ENCODE results near the gene TMTC1.

TMTC1 gene

GRCh38 chr12:29780084-29780483, 3.7 kb downstream of the TMTC1 start:
- DNase-seq (ENCODE audit: low read depth): no peak

GRCh38 chr12:29778531-29778930, 5.2 kb downstream of the TMTC1 start:
- no peak for DNase-seq (ENCODE audit: low read depth)

DNA sequence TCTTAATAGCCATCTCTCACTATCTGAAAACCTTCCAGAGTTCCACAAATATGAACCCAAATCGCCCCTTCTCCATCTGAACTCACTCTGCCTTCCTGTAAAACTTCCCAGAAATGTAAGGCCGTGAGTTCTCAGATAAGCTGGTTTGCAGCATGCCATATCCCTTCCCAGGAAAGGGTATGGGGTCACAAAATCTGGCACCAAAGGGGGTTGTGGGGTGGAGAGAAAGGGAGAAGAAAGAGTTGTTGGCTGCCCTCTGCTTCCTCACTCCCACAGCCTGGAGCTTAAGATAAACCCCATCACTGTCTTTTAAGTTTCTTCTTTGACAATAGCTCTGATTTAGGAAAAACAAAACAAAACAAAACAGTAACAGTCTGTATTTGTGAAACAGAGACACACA, 10.7 kb downstream of the TMTC1 start:
- no peak for DNase-seq (ENCODE audit: low read depth)

GRCh38 chr12:29771786-29772185, 12.0 kb downstream of the TMTC1 start:
- no peak for DNase-seq (ENCODE audit: low read depth)

DNA sequence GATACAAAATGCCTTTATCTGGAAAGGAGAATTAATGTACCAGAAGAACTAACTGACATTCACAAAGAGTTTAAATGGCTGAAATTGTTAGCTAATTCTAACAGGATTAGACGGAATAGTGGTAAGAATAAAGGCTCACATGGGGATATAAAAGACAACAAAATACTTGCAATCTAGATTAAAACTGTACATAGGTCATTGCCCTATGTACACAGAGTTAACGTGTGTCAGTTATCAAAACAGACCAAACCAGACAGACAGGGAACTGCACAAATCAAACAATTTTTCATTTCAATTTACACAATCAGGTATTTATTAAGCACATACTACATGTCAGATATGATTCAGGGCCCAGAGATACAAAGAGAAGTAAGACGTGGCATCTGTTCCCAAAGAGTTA, 12.6 kb downstream of the TMTC1 start:
- no peak for DNase-seq (ENCODE audit: low read depth)

GRCh38 chr12:29769162-29769858, 14.4 kb downstream of the TMTC1 start:
- DNase-seq (ENCODE audit: low read depth): no peak

DNA sequence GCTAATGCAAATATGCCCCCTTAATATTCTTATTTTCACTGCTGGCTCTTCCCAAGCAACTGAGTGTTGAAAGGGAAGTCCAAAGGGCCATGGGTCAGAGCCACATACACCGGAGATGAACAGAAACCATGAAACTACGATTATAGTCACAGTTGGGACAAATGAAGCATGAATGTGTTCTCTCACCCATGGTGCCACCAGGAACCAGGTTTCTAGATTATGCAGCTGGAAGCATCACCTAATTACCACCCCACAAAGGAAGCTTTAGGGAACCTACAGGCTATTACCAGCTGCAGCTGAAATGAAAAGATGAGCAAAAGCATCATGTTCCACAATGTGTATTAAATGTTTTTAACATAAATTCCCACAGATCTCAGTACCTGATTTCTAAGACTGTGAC, 15.4 kb downstream of the TMTC1 start:
- no peak for DNase-seq (ENCODE audit: low read depth)

DNA sequence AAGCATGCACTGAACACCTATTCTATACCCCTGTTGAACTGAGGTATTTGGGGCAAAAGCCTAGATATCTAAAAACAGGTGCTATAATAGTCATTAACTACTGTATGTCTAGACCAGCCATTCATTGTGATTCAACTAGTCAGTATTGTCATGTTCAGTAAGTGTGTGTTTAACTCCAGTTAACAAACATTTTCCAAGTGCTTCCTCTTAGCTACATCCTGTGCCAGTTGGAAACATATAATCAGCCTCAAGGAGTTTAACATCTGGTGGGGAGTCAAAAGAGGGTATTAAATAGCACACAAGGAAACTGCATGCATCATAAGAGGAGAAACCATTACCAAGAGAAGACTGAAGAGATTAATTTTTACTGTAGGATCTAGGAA, 20.4 kb downstream of the TMTC1 start:
- no peak for DNase-seq (ENCODE audit: low read depth)

- DNase-seq (ENCODE audit: low read depth): no peak
Observed at GRCh38 chr12:29762637-29763300, 21.0 kb downstream of the TMTC1 start.

- DNase-seq (ENCODE audit: low read depth): no peak
Observed at GRCh38 chr12:29759950-29760349, 23.8 kb downstream of the TMTC1 start.

DNA sequence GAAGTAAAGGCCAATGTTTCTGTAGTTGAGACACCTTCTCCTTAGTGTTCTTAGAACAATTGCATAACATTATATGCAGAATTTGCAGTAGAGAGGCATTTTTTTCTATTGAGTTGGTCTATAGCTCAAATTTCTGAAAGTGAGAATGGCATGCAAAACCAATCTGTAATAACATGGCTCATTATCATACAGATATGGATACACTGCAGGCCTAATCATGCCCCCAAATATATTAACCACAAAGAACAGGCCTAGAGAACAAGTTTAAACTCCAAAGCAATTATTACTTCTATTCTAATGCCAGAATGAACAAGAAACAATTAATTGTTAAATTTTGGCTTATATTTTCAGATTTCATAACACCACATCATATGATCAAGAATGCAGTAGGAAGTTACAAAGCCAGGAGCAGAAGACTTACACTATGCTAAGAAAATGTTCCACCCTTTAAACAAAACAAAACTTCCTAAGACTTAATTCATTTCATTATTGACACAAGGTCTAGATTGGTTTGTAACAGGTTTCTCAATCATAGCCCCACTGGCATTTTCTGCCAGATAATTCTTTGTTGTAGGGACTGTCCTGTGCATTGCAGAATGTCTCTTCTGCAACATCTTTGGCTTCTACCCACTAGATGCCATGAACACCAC, 26.9 kb downstream of the TMTC1 start:
- DNase-seq (ENCODE audit: low read depth): no peak

GRCh38 chr12:29754235-29755189, 29.2 kb downstream of the TMTC1 start:
- DNase-seq (ENCODE audit: low read depth): no peak

- DNase-seq (ENCODE audit: low read depth): no peak
Observed at GRCh38 chr12:29752121-29752520, 31.6 kb downstream of the TMTC1 start.

- no peak for DNase-seq (ENCODE audit: low read depth)
Observed at GRCh38 chr12:29751676-29752075, 32.1 kb downstream of the TMTC1 start.

GRCh38 chr12:29750928-29751220, 32.9 kb downstream of the TMTC1 start:
- no peak for DNase-seq (ENCODE audit: low read depth)

DNA sequence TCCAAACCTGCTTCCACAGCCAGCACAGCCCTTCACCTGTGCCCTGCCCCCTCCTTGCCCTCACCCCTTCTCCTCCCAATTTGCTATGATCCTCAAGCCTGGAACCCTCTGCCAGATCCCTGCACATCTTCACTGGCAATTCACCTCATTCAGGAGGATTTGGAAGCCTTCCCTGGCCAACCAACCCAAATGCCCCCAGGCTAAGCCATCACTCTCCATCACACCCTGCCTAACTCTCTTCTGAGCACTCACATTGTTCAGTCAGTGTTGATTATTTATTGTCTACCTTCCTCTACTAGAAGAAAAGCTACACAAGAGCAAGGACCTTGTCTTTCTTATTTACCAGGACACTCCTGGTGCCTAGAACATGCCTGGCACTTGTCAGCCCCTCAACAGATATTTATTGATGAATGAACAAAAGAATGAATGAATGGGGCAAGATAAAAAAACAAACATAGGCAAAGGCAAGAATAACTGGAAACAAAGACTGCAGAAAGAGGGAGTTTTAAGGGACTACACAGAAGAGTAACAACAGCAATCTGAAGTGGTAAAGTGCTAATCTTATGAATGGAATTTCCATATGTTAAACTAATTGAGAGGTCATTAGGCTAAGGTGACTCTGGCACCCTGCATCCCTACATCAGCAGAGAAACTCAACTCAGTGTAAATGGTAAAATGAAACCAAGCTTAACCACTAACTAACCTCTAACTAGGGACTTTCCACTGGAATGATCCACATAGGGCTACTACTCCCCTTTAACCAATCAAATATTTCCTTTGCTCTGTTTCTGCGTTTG, 33.4 kb downstream of the TMTC1 start:
- DNase-seq (ENCODE audit: low read depth): no peak

- no peak for DNase-seq (ENCODE audit: low read depth)
Observed at GRCh38 chr12:29744365-29744764, 39.4 kb downstream of the TMTC1 start.

DNA sequence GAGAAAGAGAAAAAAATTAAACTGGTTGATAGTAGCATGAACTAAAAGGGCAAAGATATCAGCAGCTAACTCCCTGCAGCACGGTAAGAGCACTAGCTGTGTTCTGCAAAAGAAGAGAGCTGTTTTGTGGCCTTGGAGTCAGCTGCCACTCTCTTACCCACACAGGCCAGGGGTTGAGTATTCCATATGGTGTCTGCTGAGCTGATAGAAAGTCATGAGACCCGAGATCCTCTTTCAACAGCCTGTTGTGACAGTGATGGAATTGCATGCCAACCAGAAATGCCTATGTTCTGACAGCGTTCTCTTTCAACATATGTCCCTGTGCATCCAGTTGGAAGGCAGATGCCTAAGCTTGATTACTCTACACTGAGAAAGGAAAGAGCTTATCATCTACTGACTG, 39.9 kb downstream of the TMTC1 start:
- DNase-seq (ENCODE audit: low read depth): no peak

- DNase-seq (ENCODE audit: low read depth): no peak
Observed at GRCh38 chr12:29743077-29743476, 40.7 kb downstream of the TMTC1 start.

DNA sequence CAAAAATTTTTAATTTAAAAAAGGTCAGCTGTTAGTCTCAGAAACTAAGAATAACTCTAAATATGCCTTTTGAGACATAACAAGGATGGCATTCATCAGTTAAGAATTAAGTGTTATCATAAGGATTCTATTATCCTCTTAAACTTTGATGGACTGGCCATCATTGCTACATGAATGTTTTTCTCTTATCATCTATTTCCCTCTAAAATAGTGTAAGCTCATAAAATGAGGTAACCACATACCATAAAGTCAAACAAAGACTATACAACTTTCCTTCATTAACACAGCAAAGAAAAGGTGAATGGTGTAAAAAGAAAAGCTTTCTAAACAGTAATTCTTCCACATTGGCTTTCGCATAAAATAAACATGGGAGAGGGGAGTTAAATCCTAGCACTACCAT, 41.1 kb downstream of the TMTC1 start:
- DNase-seq (ENCODE audit: low read depth): no peak

DNA sequence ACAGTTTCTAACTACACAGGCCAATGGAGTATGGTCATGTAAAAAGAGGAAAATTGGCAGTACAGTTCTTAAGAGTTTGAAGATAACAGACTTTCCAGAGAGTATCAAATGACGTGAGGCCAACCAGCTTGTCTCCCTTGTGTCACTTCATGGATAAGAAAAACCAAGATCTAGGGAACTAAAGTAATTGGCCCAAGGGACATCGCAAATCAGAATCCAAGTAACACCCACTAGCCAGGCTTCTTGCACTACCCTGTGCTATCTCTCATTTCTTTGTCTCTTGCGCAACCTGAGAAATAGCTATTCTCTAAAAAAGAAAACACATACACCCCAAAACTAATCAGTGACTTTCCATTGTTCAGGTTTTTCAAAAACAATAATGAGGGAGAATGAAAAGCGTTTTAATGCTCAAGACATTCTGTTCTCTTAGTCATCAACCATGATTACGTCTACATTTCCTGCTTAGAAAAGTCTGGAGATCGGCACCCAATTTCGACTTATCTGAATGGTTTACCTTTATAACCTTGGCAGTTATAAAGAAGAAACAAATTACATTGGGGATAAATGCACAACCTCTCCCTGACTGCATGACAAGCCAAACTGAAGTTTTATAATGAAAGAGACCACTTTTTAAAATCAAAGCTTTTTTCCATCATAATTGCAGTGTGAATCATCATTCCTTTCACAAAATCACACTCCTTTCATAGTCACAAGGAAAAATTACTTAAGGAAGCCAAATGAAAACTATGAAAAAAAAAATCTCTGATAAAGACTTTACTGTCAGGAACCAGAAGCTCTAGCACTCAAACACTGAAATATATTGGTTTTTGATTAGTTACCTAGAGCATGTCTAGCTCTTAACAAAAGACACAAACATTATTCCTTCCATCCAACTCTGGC, 42.1 kb downstream of the TMTC1 start:
- DNase-seq (ENCODE audit: low read depth): no peak
